ENCODE results near the gene ATP6V0E2.
"Not testable (repeated sequence)": the region's sequence is repeated elsewhere in the genome, so short reads cannot be mapped to it uniquely, and the experiment has no call there.

The ATP6V0E2 gene

GRCh38 chr7:149880638-149881311 is 7.0 kb downstream of the ATP6V0E2 start:
- DNase-seq: no peak

- DNase-seq: no peak
Measured at GRCh38 chr7:149881328-149882247, 7.8 kb downstream of the ATP6V0E2 start.

GRCh38 chr7:149882248-149883047 is 8.7 kb downstream of the ATP6V0E2 start:
- DNase-seq: no peak

- no peak for DNase-seq
Measured at GRCh38 chr7:149883048-149883438, 9.3 kb downstream of the ATP6V0E2 start.

- DNase-seq: peak in 1 of 2 donors; percentile 35
Measured at GRCh38 chr7:149883452-149883861, 9.7 kb downstream of the ATP6V0E2 start.

GRCh38 chr7:149884016-149884415 is 10.2 kb downstream of the ATP6V0E2 start:
- DNase-seq: no peak

- no peak for DNase-seq
Measured at GRCh38 chr7:149884541-149884940, 10.8 kb downstream of the ATP6V0E2 start.

- no peak for DNase-seq
Measured at GRCh38 chr7:149885191-149886017, 11.6 kb downstream of the ATP6V0E2 start.

- no peak for DNase-seq
Measured at GRCh38 chr7:149886018-149886415, 12.2 kb downstream of the ATP6V0E2 start.

- DNase-seq: no peak
Measured at GRCh38 chr7:149887311-149887710, 13.5 kb downstream of the ATP6V0E2 start.

GRCh38 chr7:149890715-149891114 is 16.9 kb downstream of the ATP6V0E2 start:
- not testable (repeated sequence) for DNase-seq

- DNase-seq: not testable (repeated sequence)
Measured at GRCh38 chr7:149894957-149895356, 21.2 kb downstream of the ATP6V0E2 start.

- DNase-seq: not testable (repeated sequence)
Measured at GRCh38 chr7:149907776-149908376, 34.1 kb downstream of the ATP6V0E2 start.

GRCh38 chr7:149910219-149910618 is 36.5 kb downstream of the ATP6V0E2 start:
- not testable (repeated sequence) for DNase-seq

- not testable (repeated sequence) for DNase-seq
Measured at GRCh38 chr7:149912126-149912525, 38.4 kb downstream of the ATP6V0E2 start.

- DNase-seq: not testable (repeated sequence)
Measured at GRCh38 chr7:149926414-149926813, 52.6 kb downstream of the ATP6V0E2 start.

All from bone marrow (tissue), 2 donors.